Activated CD4-positive, alpha-beta T cell treated with anti-CD3 and anti-CD28 coated beads for 48 hours (primary cell): ENCODE measurements around the gene RPS5.
"Not testable (repeated sequence)": the region's sequence is repeated elsewhere in the genome, so short reads cannot be mapped to it uniquely, and the experiment has no call there.

ENCODE experiments used
- DNase-seq: peaks from one replicate; pipeline ENCODE4 v3.0.0-alpha.2; 2020

RPS5 gene

GRCh38 chr19:58407658-58408151, 20.6 kb downstream of the RPS5 start:
- DNase-seq = peak; percentile 34

- peak; percentile 96 for DNase-seq
Observed at GRCh38 chr19:58408152-58409009, 21.3 kb downstream of the RPS5 start, which contains the start of gene ZNF584. TSS of gene ZNF584 (plus strand) at chr19:58408649. CDS start at chr19:58409148, 499 bp downstream.

DNA sequence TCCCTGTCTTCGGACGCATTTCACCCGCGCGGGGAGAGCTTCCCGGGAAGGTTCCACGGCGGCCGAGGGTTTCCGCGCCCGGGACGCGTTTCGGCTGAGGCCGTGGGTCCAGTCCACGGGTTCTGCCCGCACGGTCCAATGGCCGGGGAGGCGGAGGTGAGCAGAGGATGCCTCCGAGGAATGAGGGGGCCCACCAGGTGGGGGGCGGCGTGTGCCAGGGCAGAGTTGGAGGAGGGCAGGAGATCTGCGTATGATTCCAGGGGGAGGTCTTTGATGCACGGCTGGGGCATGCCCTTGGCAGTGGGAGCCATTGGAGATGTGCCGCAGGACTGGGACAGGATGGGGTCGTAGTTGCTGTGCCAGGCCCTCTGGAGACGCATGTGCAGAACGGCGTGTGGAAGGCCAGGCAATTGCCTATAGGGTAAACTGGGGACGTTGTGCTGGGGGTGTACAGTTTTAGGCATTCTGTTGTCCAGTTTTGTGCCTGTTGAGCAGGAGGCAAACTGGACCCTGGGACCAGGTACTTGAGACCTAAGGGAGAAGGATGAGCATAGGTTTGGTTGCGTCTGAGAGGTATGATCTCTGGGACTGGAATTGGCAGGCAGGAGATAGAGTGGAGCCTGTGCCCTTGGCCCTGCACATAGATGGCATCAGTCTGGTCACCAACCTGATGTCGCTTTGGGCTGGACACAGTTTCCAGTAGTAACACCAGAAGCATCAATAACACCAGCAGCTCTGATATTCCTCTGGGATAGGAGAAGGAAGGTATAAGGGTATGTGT, 22.1 kb downstream of the RPS5 start:
- DNase-seq = peak; percentile 57

DNA sequence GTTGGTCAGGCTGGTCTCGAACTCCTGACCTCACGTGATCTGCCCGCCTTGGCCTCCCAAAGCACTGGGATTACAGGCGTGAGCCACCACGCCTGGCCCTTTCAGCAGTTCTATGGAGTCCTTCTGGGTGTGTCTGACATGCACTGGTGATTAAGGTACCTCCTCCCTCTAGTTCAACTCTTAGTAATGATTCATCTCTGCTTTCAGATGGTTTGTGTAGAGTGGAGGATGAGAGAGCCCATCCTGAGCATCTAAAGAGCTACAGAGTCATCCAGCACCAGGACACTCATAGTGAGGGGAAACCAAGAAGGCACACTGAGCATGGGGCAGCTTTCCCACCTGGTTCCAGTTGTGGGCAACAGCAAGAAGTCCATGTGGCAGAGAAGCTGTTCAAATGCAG, 29.5 kb downstream of the RPS5 start:
- DNase-seq = no peak

DNA sequence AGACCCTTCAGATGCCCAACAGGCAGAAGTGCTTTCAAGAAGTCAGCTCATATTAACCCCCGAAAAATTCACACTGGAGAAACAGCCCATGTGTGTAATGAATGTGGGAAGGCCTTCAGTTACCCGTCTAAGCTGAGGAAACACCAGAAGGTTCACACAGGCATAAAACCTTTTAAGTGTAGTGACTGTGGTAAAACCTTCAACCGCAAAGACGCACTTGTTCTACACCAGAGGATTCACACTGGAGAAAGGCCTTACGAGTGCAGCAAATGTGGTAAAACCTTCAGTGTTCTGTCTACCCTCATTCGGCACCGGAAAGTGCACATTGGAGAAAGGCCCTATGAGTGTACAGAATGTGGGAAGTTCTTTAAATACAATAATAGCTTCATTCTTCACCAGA, 30.0 kb downstream of the RPS5 start:
- DNase-seq = no peak

GRCh38 chr19:58428617-58429016, 41.5 kb downstream of the RPS5 start:
- DNase-seq = no peak

DNA sequence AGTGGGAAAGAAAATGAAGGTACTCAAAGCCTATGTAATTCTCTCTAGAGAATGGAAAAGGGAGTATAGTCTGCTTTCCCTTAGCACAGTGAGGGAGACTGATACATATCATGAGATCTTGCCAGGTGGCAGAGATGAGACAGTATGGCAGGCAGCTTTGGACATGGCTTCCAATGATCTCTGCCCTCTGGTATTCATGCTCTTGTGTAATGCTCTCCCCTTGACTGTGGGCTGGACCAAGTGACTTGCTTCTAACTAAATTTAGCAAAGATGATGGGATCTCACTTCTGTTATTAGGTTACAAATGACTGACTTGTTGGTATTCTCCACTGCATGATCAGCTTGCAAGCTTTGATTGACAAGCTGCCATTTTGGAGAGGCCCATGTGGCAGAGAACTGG, 42.7 kb downstream of the RPS5 start:
- no peak for DNase-seq

DNA sequence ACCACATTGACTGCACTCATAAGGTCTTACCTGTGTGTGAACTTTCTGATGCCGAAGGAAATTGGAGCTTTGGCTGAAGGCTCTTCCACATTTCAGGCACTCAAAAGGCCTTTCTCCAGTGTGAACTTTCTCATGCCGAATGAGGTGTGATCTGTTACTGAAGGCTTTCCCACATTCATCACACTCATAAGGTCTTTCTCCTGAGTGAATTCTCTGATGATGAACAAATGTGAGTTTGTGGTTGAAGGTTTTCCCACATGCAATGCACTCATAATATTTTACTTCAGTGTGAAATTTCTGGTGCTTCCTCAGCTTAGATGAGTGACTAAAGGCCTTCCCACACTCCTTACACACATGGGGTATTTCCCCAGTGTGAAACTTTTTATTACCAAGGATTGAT, 47.1 kb downstream of the RPS5 start:
- DNase-seq = no peak

DNA sequence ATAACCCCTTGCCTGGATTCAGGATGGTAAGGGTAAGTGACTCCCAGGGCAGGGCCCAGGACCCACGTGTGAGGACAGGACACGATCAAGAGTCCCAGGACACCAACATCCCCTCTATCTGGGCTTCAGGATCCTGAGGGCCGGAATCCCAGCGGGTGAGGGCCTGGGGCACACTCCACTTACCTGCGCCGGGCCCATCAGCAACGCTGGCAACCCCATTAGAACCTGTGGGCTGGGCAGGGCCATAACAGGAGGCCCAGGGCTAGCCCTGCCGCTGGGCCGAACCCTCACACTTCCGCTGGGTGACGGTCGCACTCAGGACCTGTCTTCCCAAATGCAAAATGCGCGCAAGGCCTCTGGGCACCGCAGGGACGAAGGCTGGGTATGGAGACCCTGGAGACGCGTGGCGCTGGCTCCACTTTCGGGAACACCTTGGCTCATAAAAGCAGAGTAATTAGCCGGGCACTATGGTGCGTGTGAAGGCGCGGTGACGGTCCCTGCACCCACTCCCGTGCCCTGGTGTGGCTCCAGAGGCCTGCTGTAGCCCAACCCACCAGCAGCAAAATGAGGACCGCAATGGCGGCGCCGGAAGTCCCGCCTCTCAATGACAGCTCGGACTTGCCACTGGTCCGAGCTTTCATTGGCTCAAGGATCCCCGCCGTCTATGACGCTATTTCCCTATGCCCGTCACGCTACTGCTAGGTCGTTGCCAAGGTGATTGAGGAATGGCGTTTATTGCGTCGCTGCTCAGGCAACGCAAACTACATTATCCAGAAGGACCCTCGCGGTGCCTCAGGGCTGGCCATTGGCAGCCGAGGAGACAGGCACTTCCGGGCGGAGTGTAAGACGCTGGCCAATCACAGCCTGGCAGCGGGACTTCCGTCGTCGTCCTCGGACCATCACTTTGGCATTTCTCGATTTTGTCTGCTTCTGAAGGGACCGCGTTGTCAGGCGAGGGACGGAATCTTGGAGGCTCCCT, 52.8 kb downstream of the RPS5 start, which contains the start of gene ZNF132:
TSS of gene ZNF132 (minus strand) at position 578 of the 979 bp plus-strand sequence. CDS start at position 246, 332 bp downstream.
- DNase-seq = peak; percentile 95

- no peak for DNase-seq
Observed at GRCh38 chr19:58440556-58440955, 53.5 kb downstream of the RPS5 start.

- not testable (repeated sequence) for DNase-seq
Observed at GRCh38 chr19:58442986-58443385, 55.9 kb downstream of the RPS5 start.
